ENCODE results near the gene IQCN. TPM values are rescaled to one million over a fixed set of nuclear protein-coding genes. Genes with fewer than 3 reads are reported as not detected.

The IQCN gene
- total and polyA plus RNA-seq, 10 of the 15 experiments (the other 5 are each of a cell fraction or from before 2014, with no cell fraction given): 0.01 to 0.54 (median 0.23) TPM; not detected in 3

- TF ChIP-seq CEBPZ (IDR thresholded peaks at IDR 0.05; ENCODE audit: low read depth, low read length) (no peak), LARP7 (IDR thresholded peaks at IDR 0.05) (peak; percentile 80), FOXM1 (IDR thresholded peaks at IDR 0.05; ENCODE audit: low read depth, low read length) (no peak), ELK1 (IDR thresholded peaks at IDR 0.05; ENCODE audit: low read depth, low read length) (0 out of 2 replicates have a peak, but pooled peaks have one; percentile 4), NKRF (conservative IDR thresholded peaks at IDR 0.05) (0 out of 2 replicates have a peak, but pooled peaks have one; percentile 17), ATF7 (IDR thresholded peaks at IDR 0.05; ENCODE audit: low read depth) (peak; percentile 20; the same call in 1 of the 2 replicates), TCF3 (IDR thresholded peaks at IDR 0.05; ENCODE audit: borderline replicate concordance, insufficient read depth, low read depth, low read length) (peak; percentile 100), PAX8 (IDR thresholded peaks at IDR 0.05) (no peak), NBN (IDR thresholded peaks at IDR 0.05) (no peak; the same call in 1 of the 2 replicates), ZZZ3 (IDR thresholded peaks at IDR 0.05; ENCODE audit: control insufficient read depth, insufficient read length, low read depth) (no peak), CHD4 (IDR thresholded peaks at IDR 0.05) (no peak), GABPA (IDR thresholded peaks at IDR 0.05; ENCODE audit: low read depth) (no peak), POLR2AphosphoS5 (IDR thresholded peaks at IDR 0.05; ENCODE audit: low read length) (peak; percentile 93; the same call in 1 of the 2 replicates), PAX5 (IDR thresholded peaks at IDR 0.05; ENCODE audit: borderline replicate concordance, low read depth, low read length) (peak; percentile 69; the same call in 1 of the 2 replicates), ZBED1 (IDR thresholded peaks at IDR 0.05; ENCODE audit: borderline replicate concordance) (peak; percentile 22; the same call in 1 of the 2 replicates), KLF5 (IDR thresholded peaks at IDR 0.05; ENCODE audit: partially characterized antibody) (peak; percentile 75), CBX3 (IDR thresholded peaks at IDR 0.05; ENCODE audit: borderline replicate concordance, low read depth) (no peak), NFYA (IDR thresholded peaks at IDR 0.05; ENCODE audit: borderline replicate concordance, low read depth, low read length) (no peak), RUNX3 (IDR thresholded peaks at IDR 0.05; ENCODE audit: low read length) (peak; percentile 34; the same call in 1 of the 2 replicates), MEF2B (IDR thresholded peaks at IDR 0.05; ENCODE audit: partially characterized antibody, poor library complexity, severe bottlenecking) (peak; percentile 47)
- TF ChIP-seq, protein P1, sequence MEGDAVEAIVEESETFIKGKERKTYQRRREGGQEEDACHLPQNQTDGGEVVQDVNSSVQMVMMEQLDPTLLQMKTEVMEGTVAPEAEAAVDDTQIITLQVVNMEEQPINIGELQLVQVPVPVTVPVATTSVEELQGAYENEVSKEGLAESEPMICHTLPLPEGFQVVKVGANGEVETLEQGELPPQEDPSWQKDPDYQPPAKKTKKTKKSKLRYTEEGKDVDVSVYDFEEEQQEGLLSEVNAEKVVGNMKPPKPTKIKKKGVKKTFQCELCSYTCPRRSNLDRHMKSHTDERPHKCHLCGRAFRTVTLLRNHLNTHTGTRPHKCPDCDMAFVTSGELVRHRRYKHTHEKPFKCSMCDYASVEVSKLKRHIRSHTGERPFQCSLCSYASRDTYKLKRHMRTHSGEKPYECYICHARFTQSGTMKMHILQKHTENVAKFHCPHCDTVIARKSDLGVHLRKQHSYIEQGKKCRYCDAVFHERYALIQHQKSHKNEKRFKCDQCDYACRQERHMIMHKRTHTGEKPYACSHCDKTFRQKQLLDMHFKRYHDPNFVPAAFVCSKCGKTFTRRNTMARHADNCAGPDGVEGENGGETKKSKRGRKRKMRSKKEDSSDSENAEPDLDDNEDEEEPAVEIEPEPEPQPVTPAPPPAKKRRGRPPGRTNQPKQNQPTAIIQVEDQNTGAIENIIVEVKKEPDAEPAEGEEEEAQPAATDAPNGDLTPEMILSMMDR (IDR thresholded peaks at IDR 0.05 in 2 of 3, conservative IDR thresholded peaks at IDR 0.05 in 1 of 3; ENCODE audit: control insufficient read depth in 2 of 3, extremely low read depth in 1 of 3, insufficient read depth in 1 of 3, low read depth in 3 of 3, low read length in 3 of 3): no peak
These were observed 6.2 kb upstream of the IQCN start (continued) for GRCh38 chr19:18280247-18281081.
